Activated T-cell treated with anti-CD3 and anti-CD28 coated beads, Interleukin-2, amount 50 U/mL, for 72 hours (primary cell): Measurements from ENCODE around the gene HIC2. TPM values are rescaled to one million over a fixed set of nuclear protein-coding genes. Genes with fewer than 3 reads are reported as not detected.
A peak's percentile ranks its signal among the peaks of the same experiment; 100 is the strongest.
"Not testable (repeated sequence)": the region's sequence is repeated elsewhere in the genome, so short reads cannot be mapped to it uniquely, and the experiment has no call there.

Experiments
- ATAC-seq, 2 donors: fragments of 150-1000 bp; cut with Tn5 transposase; replicated peaks in 1 of 2; 2 replicates each; pipeline ENCODE4 v1.10.0; 2021; ENCODE audit warnings: moderate library complexity in 2 of 2, mild to moderate bottlenecking in 1 of 2
- DNase-seq, 2 donors: peaks; one replicate each; pipeline ENCODE4 v3.0.0; 2021 to 2022; ENCODE audit warnings: mixed read lengths in 1 of 2
- H3K27ac Mint-ChIP-seq: one replicate; pipeline ENCODE4 v1.8.0; 2022; ENCODE audit warnings: mild to moderate bottlenecking, moderate library complexity, mixed read lengths
- H3K27me3 Mint-ChIP-seq: one replicate; pipeline ENCODE4 v1.8.0; 2022; ENCODE audit warnings: low read depth, mixed read lengths
- H3K36me3 Mint-ChIP-seq, 2 donors: one replicate each; pipeline ENCODE4 v1.8.0; 2022; ENCODE audit warnings: mixed read lengths in 2 of 2, mild to moderate bottlenecking in 1 of 2; ENCODE audit not compliant: insufficient read depth in 2 of 2
- H3K4me1 Mint-ChIP-seq: one replicate; pipeline ENCODE4 v1.8.0; 2022; ENCODE audit warnings: low read depth, mixed read lengths
- H3K4me3 Mint-ChIP-seq, 2 donors: one replicate each; pipeline ENCODE4 v1.8.0; 2022; ENCODE audit warnings: mild to moderate bottlenecking in 2 of 2, mixed read lengths in 2 of 2, moderate library complexity in 2 of 2
- H3K9me3 Mint-ChIP-seq, 2 donors: one replicate each; pipeline ENCODE4 v1.8.0; 2022; ENCODE audit warnings: mixed read lengths in 2 of 2
- total RNA-seq, 2 donors: library from RNA; stranded (reverse); gene quantifications; one replicate each; pipeline ENCODE4 v1.2.3, GENCODE V29; 2022

The HIC2 gene
- total RNA-seq, 2 donors from 2014 or later: 4.3 to 5.1 TPM

- no peaks in the 10 kb centered on the region for H3K36me3 Mint-ChIP-seq
- ATAC-seq: no peak
- DNase-seq: no peak
- no peaks in the 10 kb centered on the region for H3K27me3 Mint-ChIP-seq
- H3K9me3 Mint-ChIP-seq: no peaks in the 10 kb centered on the region
- H3K4me3 Mint-ChIP-seq: no peak overlapping the region
- H3K27ac Mint-ChIP-seq: no peak overlapping the region
- no peaks in the 10 kb centered on the region for H3K4me1 Mint-ChIP-seq
Observed at GRCh38 chr22:21449531-21450319, 32.6 kb downstream of the HIC2 start.

- H3K27ac Mint-ChIP-seq: no peak overlapping the region
- DNase-seq (no peak), ATAC-seq (no peak)
- no peaks in the 10 kb centered on the region for H3K9me3 Mint-ChIP-seq
- H3K4me3 Mint-ChIP-seq: no peak overlapping the region
- no peaks in the 10 kb centered on the region for H3K36me3 Mint-ChIP-seq
- H3K4me1 Mint-ChIP-seq: no peaks in the 10 kb centered on the region
- no peaks in the 10 kb centered on the region for H3K27me3 Mint-ChIP-seq
Observed at GRCh38 chr22:21450320-21450831, 33.2 kb downstream of the HIC2 start.

- ATAC-seq (no peak), DNase-seq (no peak)
- Mint-ChIP-seq H3K4me3 (no peak overlapping the region), H3K4me1 (no peaks in the 10 kb centered on the region), H3K36me3 (no peaks in the 10 kb centered on the region), H3K27ac (no peak overlapping the region), H3K9me3 (no peaks in the 10 kb centered on the region), H3K27me3 (no peaks in the 10 kb centered on the region)
Observed at GRCh38 chr22:21450858-21451353, 33.7 kb downstream of the HIC2 start.

- H3K27ac Mint-ChIP-seq: peak overlapping the region; percentile 54
- H3K4me3 Mint-ChIP-seq: no peak overlapping the region
- DNase-seq (no peak), ATAC-seq (no peak)
- H3K36me3 Mint-ChIP-seq: no peaks in the 10 kb centered on the region
- H3K4me1 Mint-ChIP-seq: no peaks in the 10 kb centered on the region
- H3K9me3 Mint-ChIP-seq: no peaks in the 10 kb centered on the region
- H3K27me3 Mint-ChIP-seq: no peaks in the 10 kb centered on the region
Observed at GRCh38 chr22:21451545-21452520, 34.7 kb downstream of the HIC2 start.

- not testable (repeated sequence) for ATAC-seq, H3K9me3 Mint-ChIP-seq, H3K27ac Mint-ChIP-seq, DNase-seq, H3K36me3 Mint-ChIP-seq, H3K4me1 Mint-ChIP-seq, H3K27me3 Mint-ChIP-seq, H3K4me3 Mint-ChIP-seq
Observed at GRCh38 chr22:21452666-21453065, 35.5 kb downstream of the HIC2 start.

GRCh38 chr22:21454998-21455333 is 37.8 kb downstream of the HIC2 start:
- ATAC-seq, H3K27ac Mint-ChIP-seq, H3K4me1 Mint-ChIP-seq, DNase-seq, H3K36me3 Mint-ChIP-seq, H3K9me3 Mint-ChIP-seq, H3K27me3 Mint-ChIP-seq, H3K4me3 Mint-ChIP-seq: not testable (repeated sequence)

GRCh38 chr22:21455334-21456089 is 38.3 kb downstream of the HIC2 start:
- ATAC-seq: no peak
- no peak overlapping the region for H3K4me3 Mint-ChIP-seq
- no peak for DNase-seq
- H3K36me3 Mint-ChIP-seq: no peaks in the 10 kb centered on the region
- H3K27ac Mint-ChIP-seq: no peak overlapping the region
- no peaks in the 10 kb centered on the region for H3K27me3 Mint-ChIP-seq
- no peaks in the 10 kb centered on the region for H3K4me1 Mint-ChIP-seq
- no peaks in the 10 kb centered on the region for H3K9me3 Mint-ChIP-seq

- H3K36me3 Mint-ChIP-seq: no peaks in the 10 kb centered on the region
- no peak for DNase-seq
- no peaks in the 10 kb centered on the region for H3K4me1 Mint-ChIP-seq
- ATAC-seq: no peak
- no peaks in the 10 kb centered on the region for H3K27me3 Mint-ChIP-seq
- H3K9me3 Mint-ChIP-seq: no peaks in the 10 kb centered on the region
- no peak overlapping the region for H3K27ac Mint-ChIP-seq
- no peak overlapping the region for H3K4me3 Mint-ChIP-seq
Observed at GRCh38 chr22:21457023-21457787, 40.0 kb downstream of the HIC2 start.

- H3K4me3 Mint-ChIP-seq, H3K27me3 Mint-ChIP-seq, H3K36me3 Mint-ChIP-seq, H3K4me1 Mint-ChIP-seq, H3K9me3 Mint-ChIP-seq, H3K27ac Mint-ChIP-seq, DNase-seq, ATAC-seq: not testable (repeated sequence)
Observed at GRCh38 chr22:21462672-21463071, 45.5 kb downstream of the HIC2 start.

- H3K9me3 Mint-ChIP-seq, H3K27ac Mint-ChIP-seq, H3K4me1 Mint-ChIP-seq, H3K36me3 Mint-ChIP-seq, DNase-seq, H3K27me3 Mint-ChIP-seq: not testable (repeated sequence)
- ATAC-seq: peak in 1 of 2 donors; percentile 8
- H3K4me3 Mint-ChIP-seq: peak within 1 kb of the TSS; percentile 89
Observed at GRCh38 chr22:21467337-21468193, 50.4 kb downstream of the HIC2 start, which contains the start of gene TMEM191C. Gene TMEM191C, plus strand, starts transcription at chr22:21467387. Its CDS starts 73 bp downstream, at chr22:21467460.

GRCh38 chr22:21468194-21469096 is 51.3 kb downstream of the HIC2 start:
- H3K4me1 Mint-ChIP-seq, H3K36me3 Mint-ChIP-seq, H3K9me3 Mint-ChIP-seq, H3K27me3 Mint-ChIP-seq, H3K27ac Mint-ChIP-seq: not testable (repeated sequence)
- H3K4me3 Mint-ChIP-seq: peak overlapping the region; percentile 89
- ATAC-seq: peak; percentile 89 to 91
- peak; percentile 91 to 93 for DNase-seq
